GM23248 (cell line): ENCODE data around the gene ZFY.

Source experiments
- EZH2 ChIP-seq: fragments of 200-600 bp; sonication (generic); IDR thresholded peaks from 2 replicates; pipeline ENCODE4 v1.6.1; 2018; ENCODE audit warnings: antibody characterized with exemption, mild to moderate bottlenecking; ENCODE audit not compliant: insufficient read depth, poor library complexity, severe bottlenecking
- EZH2phosphoT487 ChIP-seq: fragments of 200-600 bp; sonication (generic); IDR thresholded peaks from 2 replicates; pipeline ENCODE4 v1.6.1; 2018; ENCODE audit warnings: antibody characterized with exemption, moderate library complexity, mild to moderate bottlenecking, low read depth; ENCODE audit not compliant: insufficient read depth

DNA sequence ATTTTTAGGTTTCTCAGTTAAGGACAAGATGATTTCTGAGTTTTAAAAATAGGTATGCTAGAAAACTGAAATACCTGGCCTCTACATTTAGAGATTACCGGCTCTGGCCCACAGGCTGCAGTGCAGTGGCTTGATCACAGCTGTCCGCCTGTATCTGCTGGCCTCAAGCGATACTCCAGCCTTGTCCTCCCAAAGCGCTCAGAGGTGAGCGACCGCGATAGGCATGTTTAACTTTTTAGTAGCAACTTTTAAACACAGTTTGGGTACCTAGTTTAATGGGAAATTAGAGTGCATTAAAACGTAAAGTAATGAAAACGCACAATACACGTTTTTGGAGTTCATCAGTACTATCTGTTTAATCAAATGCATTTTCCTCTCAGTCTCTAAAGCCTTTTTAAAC, 1.1 kb upstream of the ZFY start:
- TF ChIP-seq EZH2phosphoT487: no peak
- no peak for TF ChIP-seq EZH2
